ENCODE data around the gene LDHAL6A. TPM values are rescaled to one million over a fixed set of nuclear protein-coding genes. Genes with fewer than 3 reads are reported as not detected.

LDHAL6A gene
- total RNA-seq, 1 experiment from 2014 or later: not detected

- Histone ChIP-seq H3K4ac (ENCODE audit: low read depth, low read length) (no peak overlapping the region), H2BK5ac (ENCODE audit: insufficient read length, low read length) (no peak overlapping the region), H3K4me2 (ENCODE audit: insufficient read depth, insufficient read length, low read length) (no peak overlapping the region), H3K14ac (ENCODE audit: insufficient read depth, low read length) (no peak overlapping the region), H3K79me2 (ENCODE audit: insufficient read depth, low read length) (no peaks in the 10 kb centered on the region), H3K4me1 (ENCODE audit: insufficient read depth, low read length) (no peaks in the 10 kb centered on the region), H4K5ac (ENCODE audit: insufficient read length, low read depth, low read length) (no peak overlapping the region), H4K8ac (replicated peaks; ENCODE audit: insufficient read length, low read depth, low read length) (no peak overlapping the region), H2BK12ac (ENCODE audit: insufficient read length, low read depth, low read length) (no peak overlapping the region), H3K79me1 (ENCODE audit: insufficient read depth, low read depth, low read length, poor library complexity, severe bottlenecking) (no peaks in the 10 kb centered on the region), H3K56ac (ENCODE audit: insufficient read length, low read depth, low read length) (no peak overlapping the region), H3K27me3 (ENCODE audit: insufficient read depth, low read length) (no peaks in the 10 kb centered on the region), H2AFZ (ENCODE audit: low read length) (no peak overlapping the region), H2BK15ac (ENCODE audit: low read depth, low read length) (no peak overlapping the region), H2BK20ac (ENCODE audit: low read depth, low read length, poor library complexity, severe bottlenecking) (no peak overlapping the region), H4K20me1 (ENCODE audit: control insufficient read depth, insufficient read depth, insufficient read length) (no peaks in the 10 kb centered on the region), H3T11ph (ENCODE audit: low read length) (no peak overlapping the region), H3K9me3 (ENCODE audit: control insufficient read depth, low read depth, low read length) (no peaks in the 10 kb centered on the region), H3K23ac (ENCODE audit: insufficient read length, low read depth, low read length) (no peak overlapping the region), H4K91ac (ENCODE audit: insufficient read length, low read depth, low read length) (no peak overlapping the region), H3K23me2 (ENCODE audit: insufficient read length, low read depth, low read length, poor library complexity, severe bottlenecking) (no peaks in the 10 kb centered on the region), H2AK5ac (ENCODE audit: insufficient read length, low read length) (no peak overlapping the region), H3K9ac (ENCODE audit: extremely low read depth, insufficient read length, low read length) (no peak overlapping the region), H3K27ac (ENCODE audit: insufficient read length, low read depth, low read length) (no peak overlapping the region), H3K18ac (ENCODE audit: insufficient read length, low read depth, low read length) (no peak overlapping the region), H2BK120ac (ENCODE audit: low read depth, low read length, poor library complexity, severe bottlenecking) (no peak overlapping the region)
- H3K27me3 Mint-ChIP-seq (ENCODE audit: low read depth): no peaks in the 10 kb centered on the region
- TF ChIP-seq CTCF (conservative IDR thresholded peaks at IDR 0.05): no peak
- no peak for DNase-seq
- H3K36me3 Mint-ChIP-seq (ENCODE audit: insufficient read depth in 1 of 3, low read depth in 3 of 3): peaks cover 6 to 35% (median 30%) of the 10 kb centered on the region in 3 experiments; a peak in 6 of 7 replicates
- no CpG with 5 or more reads among the region's 1 CpG for WGBS (ENCODE audit: extremely low coverage, insufficient read length, low lambda C conversion rate)
- H3K4me3 Mint-ChIP-seq: no peak overlapping the region
- H3K27ac Mint-ChIP-seq: no peak overlapping the region
- H3K9me3 Mint-ChIP-seq: no peaks in the 10 kb centered on the region
- no peaks in the 10 kb centered on the region for H3K4me1 Mint-ChIP-seq
Observed at GRCh38 chr11:18490319-18490718, 34.7 kb downstream of the LDHAL6A start.
